ENCODE results near the gene AMIGO3. TPM values are rescaled to one million over a fixed set of nuclear protein-coding genes. Genes with fewer than 3 reads are reported as not detected.
A peak's percentile ranks its signal among the peaks of the same experiment; 100 is the strongest.

AMIGO3 gene
- polyA plus RNA-seq, 1 donor (not counting 4 experiments of a cell fraction or from before 2014, with no cell fraction given): 0.03 TPM

- Histone ChIP-seq H3K9ac (ENCODE audit: control insufficient read depth, extremely low read depth, insufficient read depth, low read length) (no peak overlapping the region), H2AFZ (ENCODE audit: control insufficient read depth, low read length) (no peak overlapping the region), H3K27me3 (ENCODE audit: control insufficient read depth, extremely low read depth, insufficient read depth, low read length) (no peaks in the 10 kb centered on the region), H3K9me3 (ENCODE audit: control insufficient read depth, low read depth, low read length) (no peaks in the 10 kb centered on the region), H3K27ac (ENCODE audit: control insufficient read depth, insufficient read depth, low read length) (no peak overlapping the region), H3K4me1 (ENCODE audit: control insufficient read depth, extremely low read depth, insufficient read depth, low read length) (peaks cover 25% of the 10 kb centered on the region), H3K36me3 (ENCODE audit: control insufficient read depth in 2 of 2, extremely low read depth in 1 of 2, insufficient read depth in 2 of 2, low read length in 2 of 2) (peaks cover 23 to 27% of the 10 kb centered on the region in 2 experiments), H3K4me2 (ENCODE audit: control insufficient read depth, extremely low read depth, insufficient read depth, low read depth, low read length) (peak overlapping the region; percentile 83), H3K79me2 (ENCODE audit: control insufficient read depth, insufficient read depth, low read length) (peaks cover 17% of the 10 kb centered on the region), H3K4me3 (ENCODE audit: control insufficient read depth in 2 of 3, extremely low read depth in 1 of 3, insufficient read depth in 2 of 3, low read depth in 1 of 3, low read length in 3 of 3) (peak overlapping the region in 2 of 3 experiments; percentile 40 to 51), H3K9me1 (ENCODE audit: control insufficient read depth, extremely low read depth, insufficient read depth, low read length) (no peaks in the 10 kb centered on the region), H4K20me1 (ENCODE audit: control insufficient read depth, extremely low read depth, insufficient read depth, low read length) (peaks cover 14% of the 10 kb centered on the region)
- dilution Hi-C loops (cut with MboI; ENCODE audit: extremely low pct_ligation_motif_present, low sequenced_read_pairs): no loop called here
- no peak for FAIRE-seq
- no peak for TF ChIP-seq CTCF (optimal IDR thresholded peaks at IDR 0.05 in 1 of 3, IDR thresholded peaks at IDR 0.05 in 1 of 3, conservative IDR thresholded peaks at IDR 0.05 in 1 of 3; ENCODE audit: extremely low read depth in 1 of 3, insufficient read depth in 2 of 3, low read length in 3 of 3)
- peak; percentile 22 for TF ChIP-seq EZH2 (IDR thresholded peaks at IDR 0.05; ENCODE audit: low read length)
- no peak for DNase-seq (ENCODE audit: low read depth, low spot score)
Observed at GRCh38 chr3:49718858-49719213, 648 bp downstream of the AMIGO3 start.

GRCh38 chr3:49717959-49718857 is 1.3 kb downstream of the AMIGO3 start:
- Histone ChIP-seq H3K27ac (ENCODE audit: control insufficient read depth, insufficient read depth, low read length) (no peak overlapping the region), H3K4me2 (ENCODE audit: control insufficient read depth, extremely low read depth, insufficient read depth, low read depth, low read length) (peak overlapping the region; percentile 83), H3K9me1 (ENCODE audit: control insufficient read depth, extremely low read depth, insufficient read depth, low read length) (no peaks in the 10 kb centered on the region), H3K36me3 (ENCODE audit: control insufficient read depth in 2 of 2, extremely low read depth in 1 of 2, insufficient read depth in 2 of 2, low read length in 2 of 2) (peaks cover 23 to 27% of the 10 kb centered on the region in 2 experiments), H4K20me1 (ENCODE audit: control insufficient read depth, extremely low read depth, insufficient read depth, low read length) (peaks cover 14% of the 10 kb centered on the region), H3K79me2 (ENCODE audit: control insufficient read depth, insufficient read depth, low read length) (peaks cover 12% of the 10 kb centered on the region), H3K4me1 (ENCODE audit: control insufficient read depth, extremely low read depth, insufficient read depth, low read length) (peaks cover 25% of the 10 kb centered on the region), H3K4me3 (ENCODE audit: control insufficient read depth in 2 of 3, extremely low read depth in 1 of 3, insufficient read depth in 2 of 3, low read depth in 1 of 3, low read length in 3 of 3) (no peak overlapping the region), H2AFZ (ENCODE audit: control insufficient read depth, low read length) (no peak overlapping the region), H3K9ac (ENCODE audit: control insufficient read depth, extremely low read depth, insufficient read depth, low read length) (no peak overlapping the region), H3K9me3 (ENCODE audit: control insufficient read depth, low read depth, low read length) (no peaks in the 10 kb centered on the region), H3K27me3 (ENCODE audit: control insufficient read depth, extremely low read depth, insufficient read depth, low read length) (no peaks in the 10 kb centered on the region)
- no peak for TF ChIP-seq CTCF (optimal IDR thresholded peaks at IDR 0.05 in 1 of 3, IDR thresholded peaks at IDR 0.05 in 1 of 3, conservative IDR thresholded peaks at IDR 0.05 in 1 of 3; ENCODE audit: extremely low read depth in 1 of 3, insufficient read depth in 2 of 3, low read length in 3 of 3)
- no peak for FAIRE-seq
- dilution Hi-C loops (cut with MboI; ENCODE audit: extremely low pct_ligation_motif_present, low sequenced_read_pairs): no loop called here
- DNase-seq (ENCODE audit: low read depth, low spot score): no peak
